BLaER1 (cell line): Measurements from ENCODE around the gene LETM1.
A peak's percentile ranks its signal among the peaks of the same experiment; 100 is the strongest.

Experiments
- H3K27ac ChIP-seq: shearing (Covaris generic); formaldehyde crosslinking; 2 replicates; pipeline ENCODE4 v1.8.1; 2022
- H3K27me3 ChIP-seq: shearing (Covaris generic); formaldehyde crosslinking; 2 replicates; pipeline ENCODE4 v1.8.1; 2022
- H3K36me3 ChIP-seq: shearing (Covaris generic); formaldehyde crosslinking; 2 replicates; pipeline ENCODE4 v1.8.1; 2022
- H3K4me1 ChIP-seq: shearing (Covaris generic); formaldehyde crosslinking; 2 replicates; pipeline ENCODE4 v1.8.1; 2022
- H3K4me2 ChIP-seq: shearing (Covaris generic); formaldehyde crosslinking; 2 replicates; pipeline ENCODE4 v1.8.1; 2022
- H3K4me3 ChIP-seq: shearing (Covaris generic); formaldehyde crosslinking; 2 replicates; pipeline ENCODE4 v1.8.1; 2022
- H3K9ac ChIP-seq: shearing (Covaris generic); formaldehyde crosslinking; 2 replicates; pipeline ENCODE4 v1.8.1; 2022
- H3K9me3 ChIP-seq: shearing (Covaris generic); formaldehyde crosslinking; 2 replicates; pipeline ENCODE4 v1.8.1; 2022
- H4K20me1 ChIP-seq: shearing (Covaris generic); formaldehyde crosslinking; 2 replicates; pipeline ENCODE4 v1.8.1; 2022
- Cebpa-rat ChIP-seq: shearing (Covaris generic); IDR thresholded peaks from 2 replicates; pipeline ENCODE4 v1.8.1; 2022

Gene LETM1

DNA sequence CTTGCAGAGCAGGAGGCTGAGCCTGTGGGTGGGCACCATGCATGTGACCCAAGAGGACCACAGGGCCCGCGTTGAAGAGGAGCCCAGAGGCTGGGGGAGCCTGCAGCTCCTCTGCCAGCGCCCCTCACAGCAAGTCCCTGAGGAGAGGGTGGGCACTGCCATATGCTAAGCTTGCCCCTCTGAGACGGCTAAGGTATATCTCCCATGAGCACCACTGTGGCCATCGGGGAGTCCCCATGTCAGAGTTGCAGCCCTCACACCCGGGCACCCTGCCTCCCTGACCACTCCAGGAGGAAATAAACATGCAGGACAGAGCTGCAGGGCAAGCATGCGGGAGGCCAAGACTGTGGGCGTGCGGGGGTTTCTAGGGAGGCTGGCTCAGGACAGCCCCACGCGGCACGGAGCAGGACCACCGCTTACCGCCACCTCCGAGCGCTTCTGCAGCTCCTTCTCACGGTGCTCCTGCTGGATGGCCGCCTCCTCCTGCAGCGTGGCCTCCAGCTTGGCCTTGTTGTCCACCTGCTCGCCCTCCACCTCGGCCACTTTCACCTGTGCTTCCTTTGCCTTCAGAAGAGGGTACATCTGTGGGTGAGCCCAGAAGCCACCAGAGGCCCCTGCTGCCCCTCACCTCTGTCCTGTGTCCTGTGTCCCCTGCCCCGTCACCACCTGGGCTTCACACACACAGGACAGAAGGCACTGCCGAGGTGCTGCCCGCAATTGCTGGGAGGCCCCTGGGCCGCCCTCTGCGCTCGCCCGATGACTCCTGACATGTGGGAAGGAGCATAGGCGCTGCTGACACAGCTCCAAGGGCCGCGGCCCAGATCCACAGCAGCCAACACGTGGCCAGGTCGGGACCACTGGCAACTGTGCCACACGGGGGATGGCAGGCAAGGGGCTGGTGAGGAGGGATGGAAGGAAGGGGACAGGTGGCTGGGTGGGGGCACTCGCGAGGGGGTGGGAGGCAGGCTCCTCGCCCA lies 33.1 kb downstream of the LETM1 start:
- no peak for TF ChIP-seq Cebpa-rat
- H3K4me2 ChIP-seq: no peak overlapping the region
- no peaks in the 10 kb centered on the region for H3K9me3 ChIP-seq
- no peak overlapping the region for H3K9ac ChIP-seq
- no peak overlapping the region for H3K27ac ChIP-seq
- H3K27me3 ChIP-seq: no peaks in the 10 kb centered on the region
- H3K4me3 ChIP-seq: no peak overlapping the region
- H4K20me1 ChIP-seq: peaks cover 22% of the 10 kb centered on the region
- no peaks in the 10 kb centered on the region for H3K4me1 ChIP-seq
- H3K36me3 ChIP-seq: peaks cover 90% of the 10 kb centered on the region

DNA sequence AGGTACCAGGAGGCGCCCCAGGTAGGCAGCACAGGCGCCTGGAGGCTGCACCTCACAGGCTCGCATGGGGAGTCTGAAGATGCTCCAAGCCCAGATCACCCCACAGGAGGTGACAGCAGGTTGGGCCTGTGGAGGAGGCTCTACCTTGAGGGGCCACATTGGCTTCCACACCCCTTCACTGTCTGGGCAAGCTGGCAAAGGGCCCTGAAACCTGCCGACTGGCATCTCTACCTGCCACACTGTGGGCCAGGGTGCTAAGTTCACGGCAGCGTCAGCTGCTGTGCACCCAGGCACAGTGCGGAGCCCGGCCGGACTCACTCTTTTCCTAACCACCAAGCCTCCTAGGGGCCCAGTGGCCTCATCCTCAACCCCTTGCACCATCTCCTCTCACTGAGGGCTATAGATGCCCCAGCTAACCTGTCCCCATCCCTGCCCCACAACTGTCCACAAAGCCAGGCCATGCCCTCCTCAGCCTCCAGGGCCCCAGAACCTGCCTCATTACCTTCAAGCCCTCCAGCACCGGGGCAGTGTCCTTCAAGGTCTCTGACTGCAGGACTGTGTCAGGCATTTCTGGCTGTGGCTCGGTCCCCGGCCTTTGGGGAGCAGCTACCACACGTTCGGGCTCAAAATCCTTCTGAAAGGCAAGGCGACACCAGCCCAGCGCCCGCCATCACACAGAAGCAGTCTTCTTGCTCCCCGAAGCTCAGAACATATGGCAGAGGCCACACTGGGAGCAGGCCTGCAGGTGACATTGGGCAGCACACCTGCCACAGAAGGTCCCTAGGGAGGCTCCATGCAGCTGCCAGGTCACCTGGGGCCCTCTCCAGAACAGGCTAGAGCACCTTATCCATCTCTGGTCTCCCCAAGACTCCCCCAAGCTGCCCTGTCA lies 34.0 kb downstream of the LETM1 start:
- no peak for TF ChIP-seq Cebpa-rat
- H3K36me3 ChIP-seq: peaks cover 98% of the 10 kb centered on the region
- no peak overlapping the region for H3K27ac ChIP-seq
- H3K27me3 ChIP-seq: no peaks in the 10 kb centered on the region
- no peak overlapping the region for H3K4me2 ChIP-seq
- H3K9me3 ChIP-seq: no peaks in the 10 kb centered on the region
- H3K9ac ChIP-seq: no peak overlapping the region
- H3K4me3 ChIP-seq: no peak overlapping the region
- H3K4me1 ChIP-seq: no peaks in the 10 kb centered on the region
- H4K20me1 ChIP-seq: peaks cover 22% of the 10 kb centered on the region

DNA sequence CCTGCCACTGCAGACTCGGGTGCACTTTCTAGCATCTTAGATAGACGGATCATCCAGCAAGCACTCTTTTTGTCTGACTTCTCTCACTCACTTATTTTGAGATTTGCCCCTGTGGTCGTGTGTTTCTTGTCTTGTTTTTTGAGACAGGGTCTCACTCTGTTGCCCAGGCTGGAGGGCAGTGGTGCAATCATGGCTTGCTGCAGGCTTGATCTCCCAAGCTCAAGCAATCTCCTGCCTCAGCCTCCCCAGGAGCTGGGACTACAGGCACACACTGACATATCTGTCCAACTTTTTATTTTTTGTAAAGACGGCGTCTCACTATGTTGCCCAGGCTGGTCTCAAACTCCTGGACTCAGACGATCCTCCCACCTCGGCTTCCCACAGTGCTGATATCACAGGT lies 36.1 kb downstream of the LETM1 start:
- peaks cover 6% of the 10 kb centered on the region for H3K4me1 ChIP-seq
- TF ChIP-seq Cebpa-rat: no peak
- peaks cover 18% of the 10 kb centered on the region for H4K20me1 ChIP-seq

DNA sequence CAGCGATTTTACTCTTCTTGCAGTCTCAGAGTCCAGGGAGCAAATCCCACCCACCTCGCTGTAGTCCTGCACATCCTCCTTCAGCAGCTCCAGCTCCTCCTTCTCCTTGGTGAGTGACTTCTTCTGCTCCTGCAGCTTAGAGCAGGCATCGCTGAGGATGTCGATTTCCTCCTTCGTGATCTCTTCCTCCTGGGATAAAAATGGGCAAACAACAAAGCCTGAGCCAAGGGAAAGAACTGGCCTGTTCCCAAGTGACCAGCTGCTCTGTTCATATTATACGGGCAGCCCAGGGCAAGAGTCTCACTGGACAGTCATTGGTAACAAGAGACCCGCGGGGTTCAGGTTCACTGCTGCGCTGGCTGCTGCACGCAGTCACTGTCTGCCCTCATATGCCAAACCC lies 36.7 kb downstream of the LETM1 start:
- Histone ChIP-seq H3K9ac (no peak overlapping the region), H3K4me2 (no peak overlapping the region), H3K4me1 (peaks cover 11% of the 10 kb centered on the region), H3K9me3 (no peaks in the 10 kb centered on the region), H3K4me3 (no peak overlapping the region), H3K27ac (no peak overlapping the region), H4K20me1 (peaks cover 23% of the 10 kb centered on the region), H3K36me3 (peaks cover 98% of the 10 kb centered on the region), H3K27me3 (no peaks in the 10 kb centered on the region)
- TF ChIP-seq Cebpa-rat: no peak

More for the DNA sequence above, 36.1 kb downstream of the LETM1 start:
- H3K9me3 ChIP-seq: no peaks in the 10 kb centered on the region
- no peak overlapping the region for H3K27ac ChIP-seq
- H3K4me2 ChIP-seq: no peak overlapping the region
- H3K27me3 ChIP-seq: no peaks in the 10 kb centered on the region
- H3K9ac ChIP-seq: no peak overlapping the region
- H3K36me3 ChIP-seq: peaks cover 98% of the 10 kb centered on the region
- H3K4me3 ChIP-seq: no peak overlapping the region

DNA sequence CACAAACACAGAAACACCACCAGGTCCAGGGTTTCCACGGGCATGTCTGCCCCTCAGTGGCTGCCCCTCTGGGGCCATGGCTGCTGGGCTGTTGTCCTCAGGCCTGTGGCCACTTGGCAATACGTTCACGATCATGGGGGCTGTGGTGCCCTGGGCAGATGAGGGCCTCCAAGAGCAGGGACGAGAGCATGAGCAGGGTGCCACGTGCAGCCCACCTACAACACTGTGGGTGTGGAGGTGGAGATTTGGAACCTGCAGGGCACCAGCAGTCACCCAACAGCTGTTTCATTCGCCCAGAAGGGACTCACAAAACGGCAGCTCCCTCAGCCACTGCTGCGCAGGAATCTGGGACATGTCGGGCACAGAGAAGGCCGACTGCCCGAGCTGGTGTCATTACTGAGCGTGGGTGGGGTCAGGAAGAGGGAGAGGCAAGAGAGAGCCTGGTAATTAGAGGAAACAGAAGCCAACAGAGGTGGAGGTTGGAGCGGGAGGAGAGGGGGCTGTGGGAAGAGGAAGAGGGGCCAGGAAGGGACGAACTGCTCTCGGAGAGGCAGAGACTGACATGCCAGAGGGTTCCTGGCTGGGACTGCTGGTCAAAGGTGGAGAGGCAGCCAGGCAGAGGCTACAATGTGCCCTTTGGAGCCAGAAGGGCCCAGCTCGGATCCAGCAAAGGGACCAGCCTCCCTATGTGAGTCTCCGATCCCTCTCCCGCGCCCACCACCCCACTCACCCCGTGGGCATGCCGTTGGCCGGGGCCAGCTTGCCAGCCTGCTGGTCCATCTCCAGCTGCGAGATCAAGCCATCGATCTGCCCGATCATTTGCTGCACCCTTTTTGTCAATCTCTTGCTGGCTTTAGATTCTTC lies 39.7 kb downstream of the LETM1 start:
- Histone ChIP-seq H3K9me3 (no peaks in the 10 kb centered on the region), H3K27ac (no peak overlapping the region), H3K36me3 (peaks cover 86% of the 10 kb centered on the region), H4K20me1 (peaks cover 53% of the 10 kb centered on the region), H3K4me3 (no peak overlapping the region), H3K4me2 (no peak overlapping the region), H3K4me1 (peaks cover 36% of the 10 kb centered on the region), H3K27me3 (no peaks in the 10 kb centered on the region), H3K9ac (no peak overlapping the region)
- TF ChIP-seq Cebpa-rat: no peak

DNA sequence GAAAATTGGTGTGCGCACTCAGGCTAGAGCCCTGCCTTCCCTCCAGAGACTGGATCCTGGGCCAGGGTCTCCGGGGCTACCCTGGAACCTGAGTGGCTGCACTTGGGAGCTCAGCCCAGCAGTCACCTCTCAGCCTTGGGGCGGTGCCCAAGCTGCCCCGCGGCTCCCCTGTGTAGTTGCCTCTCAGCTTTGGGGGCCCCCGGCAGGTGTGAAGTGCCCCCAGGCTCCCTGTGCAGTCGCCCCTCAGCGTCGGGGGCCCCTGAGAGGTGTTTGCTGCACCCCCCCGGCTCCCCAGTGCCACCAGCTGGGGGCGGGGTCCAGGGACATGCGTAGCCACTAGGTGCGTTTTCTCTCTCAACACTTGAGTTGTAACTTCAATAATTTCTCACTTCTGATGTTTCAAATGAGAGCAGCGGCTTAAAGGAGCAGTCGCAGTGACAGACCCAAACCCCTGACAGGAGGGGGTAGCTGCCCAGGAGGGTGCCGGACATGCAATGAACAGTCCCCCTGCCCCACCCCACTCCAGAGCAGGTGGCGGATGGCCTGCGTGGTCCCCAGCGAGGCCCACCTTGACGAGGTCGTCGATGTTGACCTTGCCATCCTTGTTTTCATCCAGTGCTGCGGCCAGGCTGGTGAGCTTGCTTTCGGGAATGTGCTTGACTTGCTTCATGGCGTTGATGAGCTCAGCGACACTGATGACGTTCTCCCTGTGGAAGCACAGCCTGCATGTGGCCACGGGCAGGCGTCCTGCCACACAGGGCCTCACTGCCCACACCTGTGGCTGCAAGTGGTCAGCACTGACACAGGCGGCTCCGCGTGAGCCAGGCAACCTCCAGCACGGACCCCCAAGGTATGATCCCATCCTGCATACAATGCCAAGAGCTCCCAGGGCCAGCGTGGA lies 40.6 kb downstream of the LETM1 start:
- H3K9ac ChIP-seq: peak overlapping the region; percentile 2; the same call in 1 of the 2 replicates
- H4K20me1 ChIP-seq: peaks cover 61% of the 10 kb centered on the region
- H3K27ac ChIP-seq: peak overlapping the region; percentile 34; the same call in 1 of the 2 replicates
- no peak for TF ChIP-seq Cebpa-rat
- peaks cover 38% of the 10 kb centered on the region for H3K4me1 ChIP-seq
- H3K4me3 ChIP-seq: no peak overlapping the region
- H3K9me3 ChIP-seq: no peaks in the 10 kb centered on the region
- no peaks in the 10 kb centered on the region for H3K27me3 ChIP-seq
- H3K36me3 ChIP-seq: peaks cover 86% of the 10 kb centered on the region
- H3K4me2 ChIP-seq: peak overlapping the region; percentile 81

DNA sequence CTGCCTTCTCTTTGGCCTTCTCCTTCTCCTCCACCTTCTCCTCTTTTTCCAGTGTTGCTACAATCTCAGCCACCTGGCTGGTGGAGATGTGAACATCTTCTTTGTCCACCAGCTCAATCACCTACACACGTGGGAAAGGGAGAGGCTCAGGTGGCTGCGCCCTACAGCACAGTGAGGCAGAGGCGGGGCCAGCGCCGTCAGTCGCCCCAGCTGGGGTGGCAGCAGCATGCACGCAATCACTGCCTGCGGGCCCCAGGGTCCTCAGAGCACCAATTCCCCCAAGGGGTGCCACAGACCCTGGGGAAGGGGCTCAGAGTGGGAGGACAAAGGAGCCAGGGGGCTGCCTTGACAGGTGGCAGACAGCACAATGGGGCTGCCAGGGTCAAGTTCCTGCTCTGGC lies 41.5 kb downstream of the LETM1 start:
- Histone ChIP-seq H3K36me3 (peaks cover 77% of the 10 kb centered on the region), H3K4me1 (peaks cover 45% of the 10 kb centered on the region), H3K4me3 (no peak overlapping the region; the same call in 1 of the 2 replicates), H3K27ac (peak overlapping the region; percentile 34; the same call in 1 of the 2 replicates), H3K27me3 (no peaks in the 10 kb centered on the region), H3K9ac (peak overlapping the region; percentile 2; the same call in 1 of the 2 replicates), H3K9me3 (no peaks in the 10 kb centered on the region), H3K4me2 (peak overlapping the region; percentile 81), H4K20me1 (peaks cover 70% of the 10 kb centered on the region)
- no peak for TF ChIP-seq Cebpa-rat

DNA sequence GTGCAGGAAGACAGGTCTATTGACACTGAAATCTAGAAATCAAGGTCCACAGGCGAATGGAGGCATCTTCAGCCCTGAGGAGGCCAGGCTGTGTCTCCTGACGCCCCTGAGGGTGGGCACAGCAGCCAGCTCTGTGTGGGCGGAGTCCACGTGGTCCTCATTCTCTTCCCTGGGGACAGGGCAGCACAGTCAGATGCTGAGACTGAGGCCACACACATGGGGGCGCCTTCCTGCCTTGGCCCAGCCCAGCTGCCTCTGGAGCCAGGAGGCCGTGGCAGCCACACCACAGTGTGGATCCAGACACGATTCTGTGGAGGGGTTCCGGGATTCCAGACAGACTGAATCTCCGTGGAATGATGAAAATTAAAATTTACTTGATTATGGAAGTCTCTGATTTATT lies 42.0 kb downstream of the LETM1 start:
- H3K9me3 ChIP-seq: no peaks in the 10 kb centered on the region
- H3K4me2 ChIP-seq: peak overlapping the region; percentile 81
- TF ChIP-seq Cebpa-rat: no peak
- H3K9ac ChIP-seq: peak overlapping the region; percentile 2; the same call in 1 of the 2 replicates
- no peaks in the 10 kb centered on the region for H3K27me3 ChIP-seq
- H3K36me3 ChIP-seq: peaks cover 72% of the 10 kb centered on the region
- peak overlapping the region; percentile 34 for H3K27ac ChIP-seq
- H4K20me1 ChIP-seq: peaks cover 76% of the 10 kb centered on the region
- peaks cover 45% of the 10 kb centered on the region for H3K4me1 ChIP-seq
- H3K4me3 ChIP-seq: peak overlapping the region; percentile 28; the same call in 1 of the 2 replicates
